Suprapubic skin (tissue), 4 donors: ENCODE data around the gene PTBP3. TPM values are rescaled to one million over a fixed set of nuclear protein-coding genes. Genes with fewer than 3 reads are reported as not detected.

Experiments
- DNase-seq, 2 donors: peaks; one replicate each; pipeline ENCODE4 v3.0.0-alpha.2; 2019; ENCODE audit warnings: low spot score in 2 of 2
- H3K27ac ChIP-seq: fragments of 200-600 bp; sonication (generic); one replicate; pipeline ENCODE4 v1.5.1; 2019
- H3K27me3 ChIP-seq: fragments of 200-600 bp; sonication (generic); one replicate; pipeline ENCODE4 v1.5.1; 2019
- H3K36me3 ChIP-seq: fragments of 200-600 bp; sonication (generic); one replicate; pipeline ENCODE4 v1.5.1; 2019
- H3K4me1 ChIP-seq: fragments of 200-600 bp; sonication (generic); one replicate; pipeline ENCODE4 v1.5.1; 2019
- H3K4me3 ChIP-seq: fragments of 200-600 bp; sonication (generic); one replicate; pipeline ENCODE4 v1.5.1; 2019; ENCODE audit warnings: mild to moderate bottlenecking
- H3K9me3 ChIP-seq: fragments of 200-600 bp; sonication (generic); one replicate; pipeline ENCODE4 v1.5.1; 2019
- CTCF ChIP-seq, 2 donors: fragments of 200-600 bp in 1 of 2; fragments of 450-650 bp in 1 of 2; sonication (generic) in 1 of 2; IDR thresholded peaks; one replicate each; pipeline ENCODE4 v1.5.1; 2016 to 2019; ENCODE audit warnings: antibody characterized with exemption in 2 of 2, mild to moderate bottlenecking in 1 of 2, moderate library complexity in 1 of 2
- EP300 ChIP-seq: sonication (generic); formaldehyde crosslinking; IDR thresholded peaks from one replicate; pipeline ENCODE4 v1.6.1; 2017; ENCODE audit warnings: antibody characterized with exemption
- POLR2A ChIP-seq, 2 donors: fragments of 450-650 bp; IDR thresholded peaks; one replicate each; pipeline ENCODE4 v1.6.1; 2017; ENCODE audit warnings: antibody characterized with exemption in 2 of 2, mild to moderate bottlenecking in 2 of 2, moderate library complexity in 2 of 2
- POLR2AphosphoS5 ChIP-seq, 3 donors: sonication (generic); formaldehyde crosslinking; IDR thresholded peaks; one replicate each; pipeline ENCODE4 v1.6.1; 2017; ENCODE audit warnings: antibody characterized with exemption in 3 of 3
- WGBS: methylation state at CpG from one replicate; pipeline ENCODE4 v1.1.5; 2018; 5-methylcytosine and 5-hydroxymethylcytosine counted together
- total RNA-seq, 4 donors: library from RNA; depleted of rRNA; stranded (reverse); fragments of >200 nt; gene quantifications; one replicate each; pipeline ENCODE4 v1.1.0, GENCODE V29; 2016

PTBP3 gene
- total RNA-seq, 4 donors from 2014 or later = 90.4 to 333 (median 168) TPM

DNA sequence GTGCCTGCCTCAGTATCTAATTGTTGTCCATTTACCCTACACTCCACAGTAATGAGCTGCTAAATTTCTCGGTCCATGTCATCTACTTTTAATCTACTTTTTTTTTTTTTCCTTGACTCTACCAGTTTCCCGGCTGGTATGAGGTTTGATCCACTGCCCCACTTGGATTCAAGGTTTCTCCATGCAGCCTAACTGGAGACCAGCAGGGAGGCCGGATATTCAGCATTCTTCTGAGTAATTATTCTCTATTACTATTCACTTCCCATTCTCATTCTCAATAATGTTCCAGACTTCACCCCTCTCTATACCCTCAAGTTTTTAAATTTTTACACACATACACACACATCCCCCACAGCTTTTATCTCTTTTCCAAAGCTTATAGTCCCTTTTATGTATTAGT, 107.3 kb downstream of the PTBP3 start:
- peaks cover 49% of the 10 kb centered on the region for H3K36me3 ChIP-seq
- no peaks in the 10 kb centered on the region for H3K27me3 ChIP-seq
- H3K4me1 ChIP-seq = no peaks in the 10 kb centered on the region
- H3K9me3 ChIP-seq = no peaks in the 10 kb centered on the region
- no peak for DNase-seq
- H3K4me3 ChIP-seq = no peak overlapping the region
- no peak for TF ChIP-seq POLR2A (IDR thresholded peaks at IDR 0.05)
- TF ChIP-seq EP300 = no peak
- TF ChIP-seq POLR2AphosphoS5 (IDR thresholded peaks at IDR 0.05) = no peak
- TF ChIP-seq CTCF (IDR thresholded peaks at IDR 0.05) = no peak
- H3K27ac ChIP-seq = no peak overlapping the region
- WGBS = 76% methylated on average over 3 of the region's 3 CpGs

GRCh38 chr9:112224401-112225289, 108.8 kb downstream of the PTBP3 start:
- Histone ChIP-seq H3K9me3 (no peaks in the 10 kb centered on the region), H3K4me3 (no peak overlapping the region), H3K27ac (no peak overlapping the region), H3K27me3 (no peaks in the 10 kb centered on the region), H3K36me3 (peaks cover 48% of the 10 kb centered on the region), H3K4me1 (no peaks in the 10 kb centered on the region)
- no peak for DNase-seq
- 73% methylated on average over 4 of the region's 4 CpGs for WGBS
- no peak for TF ChIP-seq EP300
- no peak for TF ChIP-seq POLR2AphosphoS5 (IDR thresholded peaks at IDR 0.05)
- no peak for TF ChIP-seq CTCF (IDR thresholded peaks at IDR 0.05)
- no peak for TF ChIP-seq POLR2A (IDR thresholded peaks at IDR 0.05)

GRCh38 chr9:112218908-112219307, 114.5 kb downstream of the PTBP3 start:
- Histone ChIP-seq H3K4me1 (no peaks in the 10 kb centered on the region), H3K9me3 (no peaks in the 10 kb centered on the region), H3K4me3 (no peak overlapping the region), H3K36me3 (peaks cover 34% of the 10 kb centered on the region), H3K27me3 (no peaks in the 10 kb centered on the region), H3K27ac (no peak overlapping the region)
- TF ChIP-seq EP300 (no peak), POLR2A (IDR thresholded peaks at IDR 0.05) (no peak), CTCF (IDR thresholded peaks at IDR 0.05) (no peak), POLR2AphosphoS5 (IDR thresholded peaks at IDR 0.05) (no peak)
- DNase-seq = no peak
- 88% methylated on average over 3 of the region's 3 CpGs for WGBS

DNA sequence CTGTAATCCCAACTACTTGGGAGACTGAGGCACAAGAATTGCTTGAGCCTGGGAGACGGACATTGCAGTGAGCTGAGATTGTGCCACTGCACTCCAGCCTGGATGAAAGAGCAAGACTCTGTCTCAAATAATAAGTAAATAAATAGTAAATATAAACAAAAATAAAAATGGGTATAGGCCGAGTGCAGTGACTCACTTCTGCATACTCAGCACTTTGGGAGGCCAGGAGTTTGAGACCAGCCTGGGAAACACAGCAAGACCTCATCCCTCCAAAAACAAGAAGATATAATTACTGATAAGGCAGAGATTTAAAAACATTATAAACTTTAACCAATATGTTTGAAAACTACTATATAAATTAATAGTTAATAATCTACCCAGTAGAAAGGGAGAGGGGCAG, 120.5 kb downstream of the PTBP3 start:
- Histone ChIP-seq H3K36me3 (peaks cover 46% of the 10 kb centered on the region), H3K4me3 (no peak overlapping the region)

GRCh38 chr9:112207451-112207850, 126.0 kb downstream of the PTBP3 start:
- Histone ChIP-seq H3K27ac (no peak overlapping the region), H3K4me3 (no peak overlapping the region), H3K27me3 (no peaks in the 10 kb centered on the region), H3K36me3 (peaks cover 43% of the 10 kb centered on the region), H3K9me3 (no peaks in the 10 kb centered on the region), H3K4me1 (no peaks in the 10 kb centered on the region)
- DNase-seq = no peak
- 100% methylated on average over 1 of the region's 1 CpG for WGBS
- TF ChIP-seq CTCF (IDR thresholded peaks at IDR 0.05) = no peak
- TF ChIP-seq POLR2A (IDR thresholded peaks at IDR 0.05) = no peak

More for the DNA sequence above, 120.5 kb downstream of the PTBP3 start:
- no peak for DNase-seq
- 95% methylated on average over 2 of the region's 2 CpGs for WGBS
- no peaks in the 10 kb centered on the region for H3K27me3 ChIP-seq
- TF ChIP-seq POLR2AphosphoS5 (IDR thresholded peaks at IDR 0.05) = no peak
- TF ChIP-seq POLR2A (IDR thresholded peaks at IDR 0.05) = no peak
- no peaks in the 10 kb centered on the region for H3K4me1 ChIP-seq
- no peaks in the 10 kb centered on the region for H3K9me3 ChIP-seq
- H3K27ac ChIP-seq = no peak overlapping the region
